B cell (primary cell): Measurements from ENCODE around the gene RNASE7. TPM values are rescaled to one million over a fixed set of nuclear protein-coding genes. Genes with fewer than 3 reads are reported as not detected.

Source experiments
- ATAC-seq: fragments of 200-7000 bp; cut with Tn5 transposase; one replicate; pipeline ENCODE4 v1.10.0; 2021; ENCODE audit warnings: low read depth, mild to moderate bottlenecking, moderate number of reproducible peaks, moderate library complexity
- CTCF ChIA-PET: fragments of 350-600 bp; sonication (Branson Sonifier 250); formaldehyde crosslinking; loops from one replicate; lab custom pipeline; 2021; ENCODE audit warnings: antibody characterized with exemption, inconsistent platforms; lab: Charles Lee
- POLR2A ChIA-PET: fragments of 350-600 bp; sonication (Branson Sonifier 250); formaldehyde crosslinking; loops from one replicate; lab custom pipeline; 2021; ENCODE audit warnings: antibody characterized with exemption; lab: Charles Lee
- DNase-seq: peaks from one replicate; pipeline ENCODE4 v3.0.0; 2013
- H2AFZ ChIP-seq: 2 replicates; pipeline ENCODE4 v1.6.1; 2012; ENCODE audit warnings: mild to moderate bottlenecking, low read depth, low read length; ENCODE audit not compliant: insufficient read depth, poor library complexity, severe bottlenecking
- H3K27ac ChIP-seq, 2 donors: 1 replicate in 1 of 2; 2 replicates in 1 of 2; pipeline ENCODE4 v1.5.1; 2012 to 2013; ENCODE audit warnings: low read length in 2 of 2, mild to moderate bottlenecking in 2 of 2, moderate library complexity in 1 of 2
- H3K27me3 ChIP-seq, 4 experiments: fragments of 200-600 bp in 1 of 4; sonication (generic) in 1 of 4; replicated peaks in 1 of 4; 1 replicate in 2 of 4; 2 replicates in 2 of 4; pipeline versions ENCODE4 v1.6.1 to v1.7.0; 2013 to 2016; ENCODE audit warnings: low read length in 3 of 4, mild to moderate bottlenecking in 2 of 4, mixed read lengths in 1 of 4, moderate library complexity in 1 of 4; ENCODE audit not compliant: insufficient read depth in 4 of 4, control insufficient read depth in 3 of 4; ENCODE audit errors: control extremely low read depth in 1 of 4
- H3K36me3 ChIP-seq, 2 experiments: replicated peaks in 1 of 2; 1 replicate in 1 of 2; 2 replicates in 1 of 2; pipeline versions ENCODE4 v1.6.1 to v1.7.1; 2013; ENCODE audit warnings: low read length in 1 of 2; ENCODE audit not compliant: insufficient read depth in 2 of 2, control insufficient read depth in 1 of 2; ENCODE audit errors: control extremely low read depth in 1 of 2, extremely low read depth in 1 of 2
- H3K4me1 ChIP-seq, 2 donors: fragments of 200-600 bp in 1 of 2; sonication (generic) in 1 of 2; 1 replicate in 1 of 2; 2 replicates in 1 of 2; pipeline versions ENCODE4 v1.5.1 to v1.6.1; 2013 to 2017; ENCODE audit warnings: low read length in 2 of 2; ENCODE audit not compliant: control insufficient read depth in 2 of 2, insufficient read depth in 2 of 2
- H3K4me2 ChIP-seq: replicated peaks from 2 replicates; pipeline ENCODE3; 2012; ENCODE audit warnings: mild to moderate bottlenecking, low read depth, low read length; ENCODE audit not compliant: poor library complexity, severe bottlenecking
- H3K4me3 ChIP-seq, 5 experiments: fragments of 200-600 bp in 1 of 5; sonication (generic) in 1 of 5; 1 replicate in 3 of 5; 2 replicates in 2 of 5; pipeline versions ENCODE4 v1.5.1 to v1.7.0; 2011 to 2016; ENCODE audit warnings: low read length in 4 of 5, mild to moderate bottlenecking in 4 of 5, low read depth in 2 of 5, control low read depth in 1 of 5, moderate library complexity in 1 of 5; ENCODE audit not compliant: insufficient read depth in 1 of 5; ENCODE audit errors: control extremely low read depth in 1 of 5, extremely low read depth in 1 of 5
- H3K79me2 ChIP-seq: fragments of 200-600 bp; sonication (generic); one replicate; pipeline ENCODE4 v1.6.0; 2016; ENCODE audit warnings: low read length; ENCODE audit not compliant: control insufficient read depth, insufficient read depth
- H3K9ac ChIP-seq: fragments of 200-600 bp; sonication (generic); 2 replicates; pipeline ENCODE4 v1.6.1; 2017; ENCODE audit warnings: mild to moderate bottlenecking, low read length, moderate library complexity
- H3K9me3 ChIP-seq, 3 donors: one replicate each; pipeline versions ENCODE4 v1.6.1 to v1.7.1; 2013; ENCODE audit warnings: low read length in 2 of 3; ENCODE audit not compliant: control insufficient read depth in 2 of 3, insufficient read depth in 1 of 3; ENCODE audit errors: control extremely low read depth in 1 of 3
- H4K20me1 ChIP-seq: 2 replicates; pipeline ENCODE4 v1.6.0; 2012; ENCODE audit warnings: mild to moderate bottlenecking, low read length; ENCODE audit not compliant: insufficient read depth, control insufficient read depth, poor library complexity, severe bottlenecking
- H3K27ac Mint-ChIP-seq: one replicate; pipeline ENCODE4 v1.8.0; 2021; ENCODE audit warnings: mixed read lengths
- H3K27me3 Mint-ChIP-seq: one replicate; pipeline ENCODE4 v1.8.0; 2021; ENCODE audit warnings: mixed read lengths
- H3K4me1 Mint-ChIP-seq: one replicate; pipeline ENCODE4 v1.8.0; 2021; ENCODE audit warnings: mixed read lengths
- H3K4me3 Mint-ChIP-seq: one replicate; pipeline ENCODE4 v1.8.0; 2021; ENCODE audit warnings: mixed read lengths
- H3K9me3 Mint-ChIP-seq: one replicate; pipeline ENCODE4 v1.8.0; 2022; ENCODE audit warnings: mixed read lengths; ENCODE audit not compliant: insufficient read depth
- EZH2 ChIP-seq: IDR thresholded peaks from 2 replicates; pipeline ENCODE4 v1.6.1; 2012; ENCODE audit warnings: borderline replicate concordance, low read depth, mild to moderate bottlenecking, moderate library complexity, low read length; ENCODE audit not compliant: insufficient read depth, poor library complexity, severe bottlenecking
- WGBS: methylation state at CpG from one replicate; pipeline ENCODE4 v1.1.5; 2013; ENCODE audit warnings: missing lambda C conversion rate; ENCODE audit not compliant: insufficient coverage; 5-methylcytosine and 5-hydroxymethylcytosine counted together
- intact Hi-C: fragments of 100-400 bp; cut with micrococcal nuclease; formaldehyde crosslinking; loops from one replicate; pipeline ENCODE4 v1.10.0; 2022
- polyA plus RNA-seq: library from polyadenylated mRNA; depleted of rRNA; stranded (reverse); fragments of >200 nt; gene quantifications from 2 replicates; pipeline ENCODE4 v1.2.3, GENCODE V29; 2012
- total RNA-seq, 2 donors: library from RNA; stranded (reverse); fragments of 120-200 nt in 1 of 2; gene quantifications; 1 replicate in 1 of 2; 2 replicates in 1 of 2; pipeline versions ENCODE4 v1.2.3 to v1.2.4, GENCODE V29; 2013 to 2022
- TF ChIP-seq, protein P1 (sequence below): fragments of 200-600 bp; IDR thresholded peaks from one replicate; pipeline ENCODE4 v1.8.0; 2022; ENCODE audit warnings: antibody characterized with exemption, mild to moderate bottlenecking

The RNASE7 gene
- total and polyA plus RNA-seq, 2 donors (not counting 1 experiment from before 2014, with no cell fraction given), result not detected

DNA sequence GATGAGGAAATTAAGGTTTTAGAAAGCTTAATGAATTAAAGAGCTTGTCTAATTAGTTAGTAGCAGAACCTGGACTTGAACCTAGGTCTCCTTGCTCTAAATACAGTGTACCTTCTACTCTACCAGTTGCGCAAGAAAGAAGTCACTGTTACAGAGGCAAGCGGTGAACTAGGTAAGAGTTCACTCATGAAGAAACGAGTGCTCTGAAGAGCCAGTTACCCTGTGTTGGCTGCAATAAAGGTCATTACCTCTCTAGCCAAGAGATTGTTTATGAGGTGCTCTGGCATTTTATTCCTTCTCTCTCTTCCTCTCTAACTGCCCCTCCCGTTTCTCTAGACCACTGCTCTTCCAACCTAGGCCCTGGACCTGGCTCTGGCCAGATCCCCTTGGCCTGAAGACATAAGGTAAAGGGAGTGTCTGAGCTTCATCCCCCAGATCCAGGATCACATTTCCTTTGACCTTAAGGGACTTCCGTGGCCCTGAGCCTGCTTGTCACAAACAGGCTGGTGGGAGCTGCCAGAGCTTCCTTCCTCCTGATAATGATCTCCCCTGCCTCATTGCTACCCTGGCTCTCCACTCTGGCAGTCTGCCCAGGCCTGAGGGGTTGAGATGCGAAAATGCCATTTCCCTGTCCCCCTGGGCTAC, 1.9 kb downstream of the RNASE7 start:
- no peaks in the 10 kb centered on the region for H3K4me1 ChIP-seq
- DNase-seq (no peak), ATAC-seq (no peak)
- no peak overlapping the region for H3K4me3 ChIP-seq
- no peak overlapping the region for H3K4me3 Mint-ChIP-seq
- no peak overlapping the region for H3K4me2 ChIP-seq
- H4K20me1 ChIP-seq, result no peaks in the 10 kb centered on the region
- POLR2A ChIA-PET, result no interaction called here
- no peak for TF ChIP-seq EZH2
- TF ChIP-seq, protein P1, sequence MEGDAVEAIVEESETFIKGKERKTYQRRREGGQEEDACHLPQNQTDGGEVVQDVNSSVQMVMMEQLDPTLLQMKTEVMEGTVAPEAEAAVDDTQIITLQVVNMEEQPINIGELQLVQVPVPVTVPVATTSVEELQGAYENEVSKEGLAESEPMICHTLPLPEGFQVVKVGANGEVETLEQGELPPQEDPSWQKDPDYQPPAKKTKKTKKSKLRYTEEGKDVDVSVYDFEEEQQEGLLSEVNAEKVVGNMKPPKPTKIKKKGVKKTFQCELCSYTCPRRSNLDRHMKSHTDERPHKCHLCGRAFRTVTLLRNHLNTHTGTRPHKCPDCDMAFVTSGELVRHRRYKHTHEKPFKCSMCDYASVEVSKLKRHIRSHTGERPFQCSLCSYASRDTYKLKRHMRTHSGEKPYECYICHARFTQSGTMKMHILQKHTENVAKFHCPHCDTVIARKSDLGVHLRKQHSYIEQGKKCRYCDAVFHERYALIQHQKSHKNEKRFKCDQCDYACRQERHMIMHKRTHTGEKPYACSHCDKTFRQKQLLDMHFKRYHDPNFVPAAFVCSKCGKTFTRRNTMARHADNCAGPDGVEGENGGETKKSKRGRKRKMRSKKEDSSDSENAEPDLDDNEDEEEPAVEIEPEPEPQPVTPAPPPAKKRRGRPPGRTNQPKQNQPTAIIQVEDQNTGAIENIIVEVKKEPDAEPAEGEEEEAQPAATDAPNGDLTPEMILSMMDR, result no peak
- H3K27ac ChIP-seq, result no peak overlapping the region
- no peak overlapping the region for H2AFZ ChIP-seq
- H3K36me3 ChIP-seq, result no peaks in the 10 kb centered on the region
- peaks cover 57% of the 10 kb centered on the region for H3K27me3 Mint-ChIP-seq
- H3K79me2 ChIP-seq, result no peaks in the 10 kb centered on the region
- H3K27me3 ChIP-seq, result peaks cover 0 to 7% (median 0%) of the 10 kb centered on the region in 4 experiments
- intact Hi-C loops, result no loop called here
- no peaks in the 10 kb centered on the region for H3K9me3 Mint-ChIP-seq
- no peak overlapping the region for H3K27ac Mint-ChIP-seq
- H3K9ac ChIP-seq, result no peak overlapping the region
- CTCF ChIA-PET, result interaction anchor here (1.0 to 7.2 kb wide), 4 partner anchors 12 to 61 kb away, joined by 3 to 305 read pairs (median 4); no protein-coding TSS in a partner anchor
- no peaks in the 10 kb centered on the region for H3K4me1 Mint-ChIP-seq
- H3K9me3 ChIP-seq, result no peaks in the 10 kb centered on the region
- 39% methylated on average over 3 of the region's 6 CpGs for WGBS

DNA sequence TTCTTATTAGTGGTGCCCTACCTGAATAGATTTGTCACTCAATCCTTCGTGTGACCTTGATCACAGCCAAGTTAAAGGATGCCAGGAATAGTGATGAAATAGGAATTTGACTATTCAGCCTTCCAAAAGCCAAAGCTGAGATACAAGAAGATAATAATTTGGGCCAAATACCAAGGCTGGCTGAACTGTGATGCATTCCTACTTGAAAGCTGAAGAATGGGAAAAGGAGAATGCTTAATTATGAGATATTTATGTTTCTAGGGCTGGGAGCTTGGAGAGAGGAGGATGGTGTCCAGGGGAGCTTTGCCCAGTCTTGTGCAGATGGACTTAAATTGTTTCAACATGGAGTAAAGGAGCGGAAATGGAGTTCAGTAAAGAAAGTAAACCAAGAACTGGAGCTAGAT, 5.2 kb downstream of the RNASE7 start:
- no peaks in the 10 kb centered on the region for H3K4me1 ChIP-seq
- no peaks in the 10 kb centered on the region for H3K9me3 Mint-ChIP-seq
- DNase-seq (no peak), ATAC-seq (no peak)
- H3K27me3 ChIP-seq, result peaks cover 0 to 15% (median 3%) of the 10 kb centered on the region in 4 experiments
- ChIA-PET POLR2A (no interaction called here), CTCF (interaction anchor here (0.6 to 3.1 kb wide), 7 partner anchors 21 to 188 kb away, joined by 3 to 24 read pairs (median 3); no protein-coding TSS in a partner anchor)
- no peaks in the 10 kb centered on the region for H3K4me1 Mint-ChIP-seq
- H3K4me3 ChIP-seq, result no peak overlapping the region
- H3K9ac ChIP-seq, result no peak overlapping the region
- no peak overlapping the region for H3K27ac Mint-ChIP-seq
- no peak overlapping the region for H3K4me2 ChIP-seq
- no peaks in the 10 kb centered on the region for H4K20me1 ChIP-seq
- H3K36me3 ChIP-seq, result no peaks in the 10 kb centered on the region
- intact Hi-C loops, result no loop called here
- H3K79me2 ChIP-seq, result no peaks in the 10 kb centered on the region
- H3K27ac ChIP-seq, result no peak overlapping the region
- TF ChIP-seq, protein P1, result no peak
- H2AFZ ChIP-seq, result no peak overlapping the region
- H3K4me3 Mint-ChIP-seq, result no peak overlapping the region
- no peaks in the 10 kb centered on the region for H3K9me3 ChIP-seq
- WGBS, result 100% methylated on average over 2 of the region's 2 CpGs
- H3K27me3 Mint-ChIP-seq, result peaks cover 59% of the 10 kb centered on the region
